Medulla oblongata (tissue), 1 donor: Measurements from ENCODE around the gene SRRM3.
A peak's percentile ranks its signal among the peaks of the same experiment; 100 is the strongest.
"Not testable (repeated sequence)": the region's sequence is repeated elsewhere in the genome, so short reads cannot be mapped to it uniquely, and the experiment has no call there.

Experiments used
- DNase-seq: peaks from one replicate; pipeline ENCODE4 v3.0.0-alpha.2; 2015; ENCODE audit errors: extremely low spot score

SRRM3 gene

GRCh38 chr7:76226878-76227423, 25.3 kb downstream of the SRRM3 start:
- DNase-seq: not testable (repeated sequence)

DNA sequence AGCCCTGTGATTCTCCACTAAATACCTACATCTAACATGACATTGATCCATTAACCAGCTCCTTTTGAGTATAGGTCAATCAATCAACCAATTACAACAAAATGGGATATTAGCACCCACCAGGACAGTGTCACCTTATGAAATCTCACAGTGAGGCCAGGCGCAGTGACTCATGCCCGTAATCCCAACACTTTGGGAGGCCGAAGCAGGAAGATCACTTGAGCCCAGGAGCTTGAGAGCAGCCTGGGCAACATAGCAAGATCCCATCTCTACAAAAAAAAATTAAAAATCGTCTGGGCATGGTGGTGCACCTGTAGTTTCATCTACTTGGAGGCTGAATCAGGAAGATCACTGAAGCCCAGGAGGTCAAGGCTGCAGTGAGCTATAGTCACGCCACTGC, 28.5 kb downstream of the SRRM3 start:
- DNase-seq: no peak

DNA sequence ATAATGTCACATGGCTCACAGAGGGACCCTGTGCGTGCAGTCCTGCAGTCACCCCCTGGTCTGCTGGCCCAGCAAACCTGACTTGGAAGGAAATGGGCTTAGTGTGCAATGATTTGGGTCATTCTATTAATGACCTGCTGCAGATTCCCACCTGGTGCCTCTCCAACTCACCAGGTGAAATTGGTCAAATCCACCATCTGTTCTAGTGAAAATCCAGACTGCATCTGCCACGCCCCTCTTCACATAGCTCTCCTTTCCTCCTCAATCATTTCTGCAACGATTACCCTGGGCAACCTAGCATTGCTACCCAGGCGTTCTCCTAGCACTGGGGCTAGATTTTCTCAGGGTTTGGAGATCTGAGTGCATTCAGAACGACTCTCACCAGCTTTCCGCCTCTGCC, 29.4 kb downstream of the SRRM3 start:
- no peak for DNase-seq

DNA sequence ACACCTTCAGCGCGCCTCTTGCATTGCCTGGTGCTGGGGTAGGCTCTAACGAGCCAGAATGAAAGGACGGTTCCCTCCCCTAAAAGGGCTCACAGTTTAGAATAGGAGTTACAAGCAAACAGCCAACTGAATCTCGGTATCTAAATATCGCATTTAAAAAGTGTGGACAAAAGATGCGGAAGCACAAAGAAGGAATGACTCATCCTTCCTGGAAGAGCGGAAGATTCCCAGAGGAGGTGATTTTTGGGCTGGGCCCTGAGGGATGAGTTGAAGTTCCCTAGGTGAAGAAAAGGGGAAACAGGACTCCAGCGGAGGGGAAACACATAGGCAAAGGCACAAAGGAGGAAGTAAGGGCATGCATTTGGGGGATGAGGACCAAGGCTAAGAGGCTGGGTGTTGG, 29.9 kb downstream of the SRRM3 start:
- DNase-seq: no peak

DNA sequence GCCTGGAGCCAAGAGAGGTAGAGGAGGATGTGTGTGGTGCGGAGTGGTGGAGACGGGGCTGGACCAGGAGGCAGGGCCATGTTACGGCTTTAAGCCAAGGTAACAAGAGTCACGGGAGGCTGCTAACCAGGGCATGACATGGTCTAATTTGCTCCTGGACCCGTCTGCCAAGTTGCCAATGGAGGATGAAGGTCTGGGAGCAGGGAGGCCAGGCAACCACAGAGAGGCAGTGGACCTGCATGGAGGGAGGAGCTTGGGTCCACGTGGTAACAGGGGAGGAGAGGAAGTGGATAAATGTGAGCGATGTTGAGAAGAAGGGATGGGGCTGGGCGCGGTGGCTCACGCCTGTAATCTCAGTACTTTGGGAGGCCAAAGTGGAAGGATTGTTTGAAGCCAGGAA, 31.0 kb downstream of the SRRM3 start:
- no peak for DNase-seq

- no peak for DNase-seq
Observed at GRCh38 chr7:76233538-76234281, 32.0 kb downstream of the SRRM3 start.

- no peak for DNase-seq
Observed at GRCh38 chr7:76234282-76234584, 32.5 kb downstream of the SRRM3 start.

DNA sequence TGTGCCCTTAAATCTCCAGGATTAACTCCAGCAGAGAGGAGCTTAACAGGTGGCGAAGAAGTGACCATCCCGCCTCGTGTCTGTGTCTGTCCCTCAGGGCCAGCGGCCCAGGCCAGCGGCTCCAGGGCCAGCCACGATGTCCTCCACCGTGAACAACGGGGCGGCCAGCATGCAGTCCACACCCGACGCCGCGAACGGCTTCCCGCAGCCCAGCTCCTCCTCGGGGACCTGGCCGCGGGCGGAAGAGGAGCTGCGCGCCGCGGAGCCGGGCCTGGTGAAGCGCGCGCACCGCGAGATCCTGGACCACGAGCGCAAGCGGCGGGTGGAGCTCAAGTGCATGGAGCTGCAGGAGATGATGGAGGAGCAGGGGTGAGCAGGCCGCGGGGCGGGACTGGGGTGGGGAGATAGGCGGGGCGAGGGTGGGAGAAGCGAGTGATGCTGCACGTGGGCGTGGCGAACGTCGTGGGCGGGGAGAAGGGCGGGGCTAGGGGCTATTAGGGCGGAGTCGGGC, 33.3 kb downstream of the SRRM3 start:
- peak; percentile 43 for DNase-seq

DNA sequence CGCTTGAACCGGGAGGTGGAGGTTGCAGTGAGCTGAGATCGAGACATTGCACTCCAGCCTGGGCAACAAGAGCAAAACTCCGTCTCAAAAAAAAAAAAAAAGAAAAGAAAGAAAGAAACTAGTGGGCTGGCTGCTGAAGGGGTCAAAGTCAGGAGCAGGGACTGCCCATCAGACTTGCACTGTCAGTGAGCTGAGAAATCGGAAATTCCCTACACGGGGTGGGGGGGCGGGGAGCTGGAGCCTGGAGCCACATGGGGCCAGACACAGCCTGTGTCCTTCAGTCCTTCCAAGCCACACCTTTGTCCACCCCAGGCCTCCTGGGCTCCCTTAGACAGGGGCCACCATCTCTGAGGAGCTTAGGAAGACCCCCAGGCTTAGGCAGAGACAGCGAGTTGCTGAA, 34.5 kb downstream of the SRRM3 start:
- DNase-seq: no peak

DNA sequence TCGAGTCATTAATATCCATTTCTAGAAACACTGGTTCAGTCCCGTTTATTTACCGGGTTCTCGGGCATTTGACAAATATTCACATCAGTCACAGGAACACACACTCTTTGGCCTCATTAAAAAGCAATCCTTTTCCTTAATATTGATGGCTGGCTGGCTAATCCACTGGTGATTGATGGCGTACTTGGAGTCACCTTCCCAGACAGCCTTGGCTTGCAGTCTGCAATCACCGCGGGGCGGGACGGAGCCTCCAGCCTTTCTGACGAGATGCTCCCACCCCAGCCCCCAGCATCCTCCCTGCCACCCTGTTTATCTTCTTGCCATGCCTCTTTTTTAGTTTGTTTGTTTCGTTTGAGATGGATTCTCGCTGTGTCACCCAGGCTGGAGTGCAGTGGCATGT, 36.6 kb downstream of the SRRM3 start:
- no peak for DNase-seq

- no peak for DNase-seq
Observed at GRCh38 chr7:76241141-76241540, 39.4 kb downstream of the SRRM3 start.

- DNase-seq: not testable (repeated sequence)
Observed at GRCh38 chr7:76242517-76243063, 40.9 kb downstream of the SRRM3 start.

DNA sequence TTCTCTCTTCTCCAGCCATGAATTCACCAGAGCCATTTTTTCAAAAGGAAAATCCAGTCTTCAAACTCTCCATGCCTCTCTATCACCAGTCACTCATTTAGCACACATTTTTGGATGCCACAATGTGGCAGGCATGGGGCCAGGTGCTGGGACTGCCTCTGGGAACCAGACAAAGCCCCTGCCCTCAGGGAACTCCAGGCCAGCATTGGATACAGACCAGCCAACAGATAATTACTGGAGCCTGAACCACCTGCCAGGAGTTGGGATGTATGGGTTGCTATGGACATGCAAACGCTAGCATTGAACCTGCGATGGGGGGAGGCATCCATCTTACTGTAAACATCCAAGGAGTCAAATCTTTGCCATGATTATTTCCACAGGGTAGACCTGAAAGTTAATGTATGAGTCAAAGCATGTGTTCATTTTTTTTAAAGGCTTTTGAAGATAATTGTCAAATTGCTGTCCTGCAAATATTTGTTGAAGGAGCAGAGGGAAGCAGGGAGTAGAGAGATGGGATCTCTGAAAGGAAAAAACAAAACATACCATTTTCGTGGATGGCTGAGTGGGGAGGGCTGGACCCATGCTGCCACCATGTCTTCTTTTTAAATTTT, 43.2 kb downstream of the SRRM3 start:
- no peak for DNase-seq

- DNase-seq: no peak
Observed at GRCh38 chr7:76246804-76247389, 45.2 kb downstream of the SRRM3 start.

GRCh38 chr7:76247938-76248337, 46.2 kb downstream of the SRRM3 start:
- DNase-seq: no peak

DNA sequence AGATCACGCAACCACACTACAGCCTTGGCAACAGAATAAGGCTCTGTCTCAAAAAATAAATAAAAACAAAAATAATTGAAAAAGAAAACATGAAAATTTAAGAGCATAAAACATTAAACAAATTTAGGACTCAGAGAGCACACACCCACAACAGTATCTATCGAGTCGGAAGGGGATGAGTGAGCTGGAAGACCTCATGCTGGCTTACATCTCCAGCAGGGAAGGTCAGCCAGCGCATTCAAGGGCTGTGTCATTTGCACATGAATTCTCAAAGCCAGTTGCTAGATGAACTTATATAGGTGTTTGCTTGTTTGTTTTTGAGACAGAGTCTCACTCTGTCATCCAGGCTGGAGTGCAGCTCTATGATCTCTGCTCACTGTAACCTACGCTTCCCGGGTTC, 50.3 kb downstream of the SRRM3 start:
- no peak for DNase-seq

GRCh38 chr7:76254781-76255180, 53.1 kb downstream of the SRRM3 start:
- no peak for DNase-seq

GRCh38 chr7:76257973-76258372, 56.3 kb downstream of the SRRM3 start:
- no peak for DNase-seq

DNA sequence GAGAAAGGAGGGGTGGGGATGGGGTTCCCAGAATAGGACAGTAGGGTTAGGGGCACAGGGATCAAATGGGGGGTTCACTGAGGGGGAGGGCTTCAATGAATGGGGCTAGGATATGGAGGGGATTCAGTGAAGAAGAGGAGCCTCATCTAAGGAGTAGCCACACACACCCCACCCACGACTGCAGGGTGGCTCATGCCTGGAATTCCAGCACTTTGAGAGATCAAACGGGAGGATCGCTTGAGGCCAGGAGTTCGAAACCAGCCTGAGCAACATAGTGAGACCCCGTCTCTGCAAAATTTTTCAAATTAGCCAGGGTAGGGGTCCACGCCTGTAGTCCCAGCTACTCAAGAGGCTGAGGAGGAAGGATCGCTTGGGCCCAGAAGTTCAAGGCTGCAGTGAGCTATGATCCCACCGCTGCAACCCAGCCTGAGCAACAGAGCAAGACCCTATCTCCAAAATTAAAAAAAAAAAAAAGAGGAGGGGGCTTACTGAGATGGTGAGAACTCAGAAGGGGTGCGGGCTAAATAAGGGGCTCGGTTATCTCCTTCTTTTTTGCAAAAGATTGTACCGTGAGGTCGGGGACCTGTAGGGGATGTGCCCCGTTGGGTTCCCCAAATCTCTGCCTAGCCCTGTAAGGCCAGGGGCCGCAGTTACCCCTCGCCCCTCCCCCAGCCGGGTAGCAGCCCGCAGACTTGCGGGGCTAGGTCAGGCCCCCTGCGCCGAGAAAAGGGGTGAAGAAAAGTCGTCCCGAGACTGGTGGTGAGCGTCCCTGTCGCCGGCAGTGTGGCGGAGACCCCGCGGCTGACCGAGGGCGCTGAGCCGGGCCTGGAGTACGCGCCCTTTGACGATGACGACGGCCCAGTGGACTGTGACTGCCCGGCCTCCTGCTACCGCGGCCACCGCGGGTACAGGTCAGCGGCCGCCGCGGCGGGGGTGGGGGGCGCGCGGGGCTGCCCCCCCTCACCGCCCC, 57.7 kb downstream of the SRRM3 start:
- DNase-seq: no peak

DNA sequence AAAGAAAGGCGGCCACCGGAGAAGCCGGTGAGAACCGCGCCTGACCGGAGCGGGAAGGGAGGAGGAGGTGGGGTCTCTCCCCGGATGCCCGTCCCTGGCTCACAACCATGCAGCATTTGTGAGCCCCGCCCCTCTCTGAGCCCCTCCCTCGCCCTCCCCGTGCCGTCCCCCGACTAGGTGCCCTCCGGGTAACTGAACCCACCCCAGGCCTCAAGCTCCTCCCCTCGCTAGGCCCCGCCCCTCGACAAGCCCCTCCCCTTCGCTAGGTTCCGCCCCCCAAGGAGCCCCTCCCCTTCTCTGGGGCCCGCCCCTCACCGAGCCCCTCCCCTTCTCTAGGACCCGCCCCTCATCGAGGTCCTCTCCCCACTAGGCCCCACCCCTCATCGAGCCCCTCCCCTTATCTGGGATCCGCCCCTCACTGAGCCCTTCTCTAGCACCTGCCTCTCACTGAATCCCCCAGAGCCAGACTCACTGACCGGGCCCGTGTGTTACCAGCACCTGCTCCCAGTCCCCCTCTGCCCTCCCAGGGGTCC, 58.5 kb downstream of the SRRM3 start:
- no peak for DNase-seq

- DNase-seq: no peak
Observed at GRCh38 chr7:76261329-76261728, 59.6 kb downstream of the SRRM3 start.
